GM18498 (cell line): Measurements from ENCODE around the gene CNOT4.
"Not testable (repeated sequence)": the region's sequence is repeated elsewhere in the genome, so short reads cannot be mapped to it uniquely, and the experiment has no call there.

Source experiments
- ATAC-seq: cut with Tn5 transposase; IDR thresholded peaks from one replicate; pipeline ENCODE4 v1.9.1; 2021; ENCODE audit warnings: mild to moderate bottlenecking, moderate library complexity; ENCODE audit not compliant: unreplicated experiment

The CNOT4 gene

DNA sequence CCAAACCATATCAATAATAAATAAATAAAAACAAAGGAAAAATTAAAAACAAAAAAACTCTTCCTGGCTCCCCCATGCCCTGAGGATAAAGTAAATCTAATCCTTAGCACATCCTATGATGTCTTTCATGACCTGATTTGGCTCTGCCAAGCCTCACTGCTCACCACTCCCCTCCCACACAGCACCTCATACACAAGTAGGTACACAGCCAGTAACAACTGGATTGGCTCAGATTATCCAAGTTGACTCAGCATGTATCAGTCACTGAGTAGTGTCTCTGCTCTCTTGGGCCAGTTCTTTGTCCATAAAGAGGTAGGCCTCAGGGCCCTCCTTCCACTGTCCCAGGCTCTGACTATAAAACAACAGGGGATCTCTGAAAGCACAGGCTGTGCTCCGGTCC lies 176.7 kb downstream of the CNOT4 start:
- ATAC-seq = no peak

GRCh38 chr7:135330088-135330487 lies 179.8 kb downstream of the CNOT4 start:
- no peak for ATAC-seq

DNA sequence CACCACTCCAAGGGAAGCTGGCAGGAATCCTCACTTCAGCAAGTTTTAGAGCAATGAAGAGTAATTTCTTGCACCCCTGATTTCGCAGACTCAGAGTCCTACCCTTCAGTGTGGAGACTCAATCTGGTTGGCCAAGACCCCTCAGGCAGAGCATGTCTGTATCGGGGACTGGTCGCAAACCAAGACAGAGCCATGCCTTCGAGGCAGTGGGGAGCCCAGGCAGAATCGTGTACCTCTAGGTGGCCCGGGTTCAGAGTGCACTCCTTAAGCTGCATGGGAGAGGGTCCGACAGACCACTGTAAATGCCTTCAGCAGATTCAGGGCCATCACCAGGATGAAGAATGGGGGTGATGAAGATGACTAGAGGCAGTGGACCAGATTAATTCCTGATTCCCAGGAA lies 181.4 kb downstream of the CNOT4 start:
- ATAC-seq = no peak

DNA sequence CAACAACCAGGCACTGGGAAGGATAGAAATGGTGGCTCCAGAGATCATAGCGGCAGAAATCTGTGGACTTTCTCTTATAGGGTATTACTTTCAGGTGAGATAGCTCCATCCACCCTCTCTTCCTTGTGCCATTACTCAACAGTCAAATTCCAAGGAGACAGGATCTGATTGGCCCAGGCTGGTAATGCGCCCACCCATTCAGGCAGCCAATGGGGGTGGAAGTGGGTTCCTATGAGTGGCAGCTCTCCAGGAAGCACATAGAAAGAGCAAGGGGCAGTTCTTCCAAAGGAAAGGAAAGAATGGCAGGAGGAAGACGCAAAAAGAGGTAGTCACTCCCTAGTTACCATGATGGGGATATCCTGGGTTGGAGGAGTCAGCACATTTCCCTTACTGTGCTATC lies 181.8 kb downstream of the CNOT4 start:
- no peak for ATAC-seq

DNA sequence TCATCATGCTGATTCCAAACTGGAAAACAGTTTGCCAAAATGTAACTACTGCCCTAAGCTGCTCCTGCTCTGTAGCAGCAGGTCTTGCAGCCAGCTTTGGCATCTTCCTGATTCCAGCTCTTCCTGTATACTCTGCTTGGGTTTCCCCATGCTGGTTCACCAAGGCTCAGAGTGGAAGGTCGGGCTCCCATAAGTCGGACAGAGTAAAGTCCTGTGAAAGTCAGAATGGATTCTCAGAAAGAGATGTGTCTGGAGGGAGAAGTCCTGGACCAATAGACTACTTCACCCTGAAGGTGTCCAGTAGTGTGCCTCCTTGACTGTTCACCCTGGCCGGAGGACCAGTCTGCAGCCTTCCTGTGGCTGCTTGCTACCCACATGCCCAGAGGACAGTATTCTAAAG lies 182.4 kb downstream of the CNOT4 start:
- ATAC-seq = no peak

DNA sequence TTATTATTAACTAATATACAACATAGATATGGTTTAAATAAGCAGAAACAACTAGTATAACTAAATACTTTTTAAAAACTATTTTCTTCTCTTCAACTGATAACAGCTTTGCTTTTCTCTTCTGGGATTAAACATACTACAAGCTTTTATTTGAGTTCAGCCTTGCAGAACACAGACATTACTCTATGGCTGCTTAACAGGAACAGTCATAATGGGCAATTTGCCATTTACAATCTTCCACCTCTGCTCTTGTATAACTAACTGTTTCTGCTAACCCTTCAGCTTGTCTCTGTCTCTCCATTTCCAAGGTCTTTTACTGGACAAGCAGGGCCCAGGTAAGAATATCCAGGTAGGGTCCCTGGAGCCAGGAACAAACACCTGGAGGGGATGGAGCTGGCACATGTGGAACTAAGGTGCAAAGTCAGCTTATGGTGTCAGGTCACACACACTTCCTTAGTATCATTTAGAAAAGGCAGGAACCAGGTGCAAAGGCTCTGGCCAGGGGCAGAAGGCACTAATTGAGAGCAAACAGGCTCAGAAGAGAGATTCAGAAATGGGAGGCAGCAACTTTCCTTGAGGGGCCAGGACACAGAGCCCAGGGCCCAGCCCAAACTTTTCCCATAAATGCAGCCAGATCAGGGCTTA lies 183.1 kb downstream of the CNOT4 start:
- ATAC-seq = no peak

DNA sequence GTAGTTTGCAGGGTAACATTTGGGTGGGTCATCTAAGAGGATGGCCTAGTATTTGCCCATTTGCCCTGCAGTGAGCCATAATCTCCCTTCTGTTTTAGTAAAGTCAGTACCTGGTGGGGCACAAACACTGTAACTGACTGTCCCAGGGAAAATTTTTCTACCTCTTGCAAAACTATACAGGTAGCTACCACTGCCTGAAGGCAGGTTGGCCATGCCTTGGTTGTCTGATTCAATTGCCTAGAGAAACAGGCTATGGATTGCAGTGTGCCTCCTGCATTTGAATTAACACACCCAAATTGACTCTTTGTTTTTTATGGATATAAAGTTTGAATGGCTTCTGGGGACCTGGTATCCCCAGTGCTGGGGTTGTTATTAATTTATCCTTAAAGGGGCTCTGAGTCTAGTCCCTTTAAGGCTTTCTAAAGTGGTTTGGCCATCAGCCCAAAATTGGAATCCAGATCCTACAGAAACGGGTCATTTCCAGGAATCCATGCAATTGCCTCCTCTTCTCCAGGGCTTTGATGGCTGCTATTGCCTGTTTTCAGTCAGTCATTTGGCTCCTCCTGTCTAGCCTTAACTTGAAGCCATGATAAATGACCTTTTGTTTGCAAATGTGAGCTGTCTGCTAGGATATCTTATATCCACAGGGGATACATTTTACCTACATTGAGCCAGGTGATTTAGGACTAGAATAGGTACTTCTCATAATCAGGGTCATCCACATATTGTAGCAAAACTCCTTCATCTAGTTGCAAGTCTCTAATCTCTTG lies 187.1 kb downstream of the CNOT4 start:
- ATAC-seq = no peak

DNA sequence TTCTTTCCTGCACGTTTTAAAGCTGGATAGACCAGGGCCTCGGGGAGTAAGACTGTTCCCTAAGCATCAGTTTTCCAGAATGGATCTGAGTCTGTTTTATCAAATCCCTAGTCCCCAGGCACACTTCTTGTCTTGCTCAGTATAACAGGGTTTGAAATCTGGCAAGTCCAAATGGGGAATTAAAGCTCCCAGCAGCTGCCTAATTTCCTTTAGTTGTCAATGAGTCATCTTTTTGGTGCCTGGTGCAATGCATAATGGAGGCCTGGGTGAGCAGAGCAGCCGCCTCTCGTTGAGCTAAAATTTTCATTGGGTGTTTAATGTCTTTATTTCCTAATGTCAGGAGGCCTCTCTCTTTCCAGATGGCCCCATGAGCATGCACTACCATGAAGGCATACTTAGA lies 188.3 kb downstream of the CNOT4 start:
- no peak for ATAC-seq

DNA sequence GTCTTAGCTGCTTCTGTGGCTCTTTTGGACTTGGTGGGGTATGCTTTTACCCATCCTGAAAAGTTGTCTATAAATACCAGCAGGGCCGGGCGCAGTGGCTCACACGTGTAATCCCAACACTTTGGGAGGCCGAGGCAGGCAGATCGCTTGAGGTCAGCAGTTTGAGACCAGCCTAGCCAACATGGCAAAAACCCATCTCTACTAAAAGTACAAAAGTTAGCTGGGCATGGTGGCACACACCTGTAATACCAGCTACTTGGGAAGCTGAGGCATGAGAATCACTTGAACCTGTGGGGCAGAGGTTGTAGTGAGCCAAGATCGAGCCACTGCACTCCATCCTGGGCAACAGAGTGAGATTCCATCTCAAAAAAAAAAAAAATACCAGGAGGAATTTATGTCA lies 188.9 kb downstream of the CNOT4 start:
- ATAC-seq = not testable (repeated sequence)

DNA sequence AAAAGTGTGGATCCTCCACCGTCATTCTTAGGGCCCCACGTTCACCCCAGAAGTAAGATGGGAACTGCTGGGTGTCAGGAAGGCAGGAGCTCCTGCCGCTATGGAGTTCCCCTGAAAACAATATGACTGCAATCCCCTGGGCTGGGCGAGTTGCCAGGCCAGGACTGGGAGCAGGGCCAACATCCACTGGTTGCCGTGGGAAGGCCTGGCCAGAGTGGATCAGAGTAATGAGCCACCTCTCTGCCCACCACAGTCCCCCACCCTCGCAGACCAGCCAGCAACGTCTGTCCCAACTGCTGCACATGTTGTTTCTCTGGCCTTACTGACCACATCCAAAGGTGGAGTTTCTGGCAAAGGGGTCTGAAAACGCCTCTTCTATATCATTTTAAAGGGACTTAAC lies 189.6 kb downstream of the CNOT4 start:
- no peak for ATAC-seq

GRCh38 chr7:135317676-135318325 lies 192.1 kb downstream of the CNOT4 start:
- ATAC-seq = no peak

- no peak for ATAC-seq
Measured at GRCh38 chr7:135316648-135317313, 193.1 kb downstream of the CNOT4 start.

GRCh38 chr7:135313971-135314370 lies 195.9 kb downstream of the CNOT4 start:
- no peak for ATAC-seq
